ENCODE data around the gene SNAPC5. TPM values are rescaled to one million over a fixed set of nuclear protein-coding genes. Genes with fewer than 3 reads are reported as not detected.

SNAPC5 gene
- total RNA-seq, 1 donor from 2014 or later, result 12.7 TPM

GRCh38 chr15:66459818-66460615, 37.5 kb downstream of the SNAPC5 start:
- H3K79me2 ChIP-seq (ENCODE audit: insufficient read depth, low read length), result no peaks in the 10 kb centered on the region
- Mint-ChIP-seq H3K9me3 (ENCODE audit: unreplicated experiment) (peaks cover 3% of the 10 kb centered on the region), H3K27ac (ENCODE audit: unreplicated experiment) (peak overlapping the region; percentile 27), H3K4me1 (ENCODE audit: low read depth, unreplicated experiment) (peaks cover 19% of the 10 kb centered on the region), H3K36me3 (ENCODE audit: low read depth, unreplicated experiment) (peaks cover 18% of the 10 kb centered on the region), H3K4me3 (ENCODE audit: unreplicated experiment) (peak overlapping the region; percentile 68), H3K27me3 (ENCODE audit: low read depth, unreplicated experiment) (no peaks in the 10 kb centered on the region)
- no peak overlapping the region for H3K4me3 ChIP-seq (ENCODE audit: insufficient read depth, low read depth, low read length)
- FAIRE-seq (no peak), DNase-seq (ENCODE audit: low read depth) (peak; percentile 66)
- no peaks in the 10 kb centered on the region for H3K9me3 ChIP-seq (ENCODE audit: insufficient read depth, low read depth, low read length)
- peaks cover 7% of the 10 kb centered on the region for H4K20me1 ChIP-seq (ENCODE audit: insufficient read depth, low read length)
- TF ChIP-seq EZH2 (IDR thresholded peaks at IDR 0.05; ENCODE audit: insufficient read depth, low read length) (no peak), CTCF (IDR thresholded peaks at IDR 0.05; ENCODE audit: insufficient read depth, low read depth, low read length) (no peak)
- peaks cover 19% of the 10 kb centered on the region for H3K4me1 ChIP-seq (ENCODE audit: insufficient read depth, low read length)
- peak overlapping the region; percentile 1 for H3K9ac ChIP-seq (ENCODE audit: low read length)
- H3K36me3 ChIP-seq (ENCODE audit: insufficient read depth, low read length), result no peaks in the 10 kb centered on the region
- H3K27me3 ChIP-seq (ENCODE audit: insufficient read depth, low read length), result no peaks in the 10 kb centered on the region
- H3K27ac ChIP-seq (ENCODE audit: low read depth, low read length), result no peak overlapping the region
- H2AFZ ChIP-seq (ENCODE audit: low read depth, low read length), result no peak overlapping the region
- H3K4me2 ChIP-seq (ENCODE audit: low read length), result peak overlapping the region; percentile 20

DNA sequence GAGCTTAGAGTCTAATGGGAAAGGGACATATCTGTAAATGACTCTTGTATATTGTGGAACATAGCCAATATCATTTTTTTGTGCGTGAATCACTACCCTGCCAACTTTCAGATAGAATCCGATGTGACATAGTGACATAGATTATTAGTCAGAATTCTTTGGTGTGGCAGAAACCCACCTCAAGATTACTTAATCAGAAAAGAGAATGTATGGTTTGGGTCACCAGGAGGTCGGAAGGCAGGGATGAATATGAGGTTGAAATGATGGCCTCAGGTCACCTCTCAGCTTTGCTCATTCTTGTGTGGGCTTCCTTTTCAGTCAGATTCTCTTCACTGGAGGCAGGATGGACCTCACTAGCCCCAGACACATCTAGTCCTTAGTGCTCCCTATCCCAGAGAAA, 41.4 kb downstream of the SNAPC5 start:
- Histone ChIP-seq H4K20me1 (ENCODE audit: insufficient read depth, low read length) (peaks cover 7% of the 10 kb centered on the region), H3K9ac (ENCODE audit: low read length) (no peak overlapping the region), H3K4me3 (ENCODE audit: insufficient read depth, low read depth, low read length) (no peak overlapping the region), H3K27ac (ENCODE audit: low read depth, low read length) (no peak overlapping the region), H3K4me2 (ENCODE audit: low read length) (peak overlapping the region; percentile 13), H3K9me3 (ENCODE audit: insufficient read depth, low read depth, low read length) (no peaks in the 10 kb centered on the region), H2AFZ (ENCODE audit: low read depth, low read length) (no peak overlapping the region), H3K4me1 (ENCODE audit: insufficient read depth, low read length) (peaks cover 19% of the 10 kb centered on the region), H3K27me3 (ENCODE audit: insufficient read depth, low read length) (no peaks in the 10 kb centered on the region), H3K36me3 (ENCODE audit: insufficient read depth, low read length) (peaks cover 6% of the 10 kb centered on the region), H3K79me2 (ENCODE audit: insufficient read depth, low read length) (no peaks in the 10 kb centered on the region)
- Mint-ChIP-seq H3K4me3 (ENCODE audit: unreplicated experiment) (no peak overlapping the region), H3K9me3 (ENCODE audit: unreplicated experiment) (peaks cover 3% of the 10 kb centered on the region), H3K27ac (ENCODE audit: unreplicated experiment) (no peak overlapping the region), H3K4me1 (ENCODE audit: low read depth, unreplicated experiment) (peaks cover 14% of the 10 kb centered on the region), H3K36me3 (ENCODE audit: low read depth, unreplicated experiment) (peaks cover 24% of the 10 kb centered on the region), H3K27me3 (ENCODE audit: low read depth, unreplicated experiment) (no peaks in the 10 kb centered on the region)
- DNase-seq (ENCODE audit: low read depth), result peak; percentile 13
- TF ChIP-seq CTCF (IDR thresholded peaks at IDR 0.05; ENCODE audit: insufficient read depth, low read depth, low read length), result no peak
- no peak for TF ChIP-seq EZH2 (IDR thresholded peaks at IDR 0.05; ENCODE audit: insufficient read depth, low read length)
- no peak for FAIRE-seq

- no peak overlapping the region for H3K4me3 ChIP-seq (ENCODE audit: insufficient read depth, low read depth, low read length)
- FAIRE-seq, result no peak
These were observed 43.4 kb downstream of the SNAPC5 start for GRCh38 chr15:66454143-66454542.

More at GRCh38 chr15:66454143-66454542, 43.4 kb downstream of the SNAPC5 start:
- peaks cover 7% of the 10 kb centered on the region for H4K20me1 ChIP-seq (ENCODE audit: insufficient read depth, low read length)
- Mint-ChIP-seq H3K4me1 (ENCODE audit: low read depth, unreplicated experiment) (no peaks in the 10 kb centered on the region), H3K27ac (ENCODE audit: unreplicated experiment) (no peak overlapping the region), H3K27me3 (ENCODE audit: low read depth, unreplicated experiment) (no peaks in the 10 kb centered on the region), H3K4me3 (ENCODE audit: unreplicated experiment) (no peak overlapping the region), H3K36me3 (ENCODE audit: low read depth, unreplicated experiment) (peaks cover 18% of the 10 kb centered on the region), H3K9me3 (ENCODE audit: unreplicated experiment) (peaks cover 3% of the 10 kb centered on the region)
- H3K4me2 ChIP-seq (ENCODE audit: low read length), result no peak overlapping the region
- no peak overlapping the region for H3K27ac ChIP-seq (ENCODE audit: low read depth, low read length)
- no peak for DNase-seq (ENCODE audit: low read depth)
- H3K9me3 ChIP-seq (ENCODE audit: insufficient read depth, low read depth, low read length), result no peaks in the 10 kb centered on the region
- H3K27me3 ChIP-seq (ENCODE audit: insufficient read depth, low read length), result no peaks in the 10 kb centered on the region
- TF ChIP-seq EZH2 (IDR thresholded peaks at IDR 0.05; ENCODE audit: insufficient read depth, low read length) (no peak), CTCF (IDR thresholded peaks at IDR 0.05; ENCODE audit: insufficient read depth, low read depth, low read length) (no peak)
- no peak overlapping the region for H3K9ac ChIP-seq (ENCODE audit: low read length)
- H2AFZ ChIP-seq (ENCODE audit: low read depth, low read length), result no peak overlapping the region
- peaks cover 6% of the 10 kb centered on the region for H3K4me1 ChIP-seq (ENCODE audit: insufficient read depth, low read length)
- H3K36me3 ChIP-seq (ENCODE audit: insufficient read depth, low read length), result peaks cover 6% of the 10 kb centered on the region
- H3K79me2 ChIP-seq (ENCODE audit: insufficient read depth, low read length), result no peaks in the 10 kb centered on the region
